HG02852 (cell line): ENCODE measurements around the gene SORCS2.

Source experiments
- ATAC-seq: cut with Tn5 transposase; IDR thresholded peaks from one replicate; pipeline ENCODE4 v1.9.1; 2021; ENCODE audit warnings: mild to moderate bottlenecking, moderate library complexity; ENCODE audit not compliant: unreplicated experiment

Gene SORCS2

DNA sequence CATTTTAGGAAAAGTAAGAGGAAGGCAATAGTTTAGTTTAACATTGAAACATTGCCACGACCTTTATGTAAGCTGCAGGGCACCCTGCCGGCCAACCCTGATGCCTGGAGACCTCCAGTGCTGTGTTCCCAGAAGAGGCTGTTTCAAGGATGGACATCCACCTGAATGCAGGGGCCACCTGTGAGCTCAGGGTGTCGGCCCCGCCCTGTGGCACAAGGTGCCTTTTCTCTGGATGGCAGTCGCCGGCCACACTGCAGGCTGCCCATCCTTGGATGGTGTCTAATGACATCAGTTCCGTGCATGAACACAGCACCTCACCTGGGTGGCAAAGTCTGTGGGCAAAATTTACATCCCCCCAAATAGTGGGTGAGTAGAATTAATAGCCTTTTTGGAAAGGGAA lies 567.3 kb downstream of the SORCS2 start:
- no peak for ATAC-seq

DNA sequence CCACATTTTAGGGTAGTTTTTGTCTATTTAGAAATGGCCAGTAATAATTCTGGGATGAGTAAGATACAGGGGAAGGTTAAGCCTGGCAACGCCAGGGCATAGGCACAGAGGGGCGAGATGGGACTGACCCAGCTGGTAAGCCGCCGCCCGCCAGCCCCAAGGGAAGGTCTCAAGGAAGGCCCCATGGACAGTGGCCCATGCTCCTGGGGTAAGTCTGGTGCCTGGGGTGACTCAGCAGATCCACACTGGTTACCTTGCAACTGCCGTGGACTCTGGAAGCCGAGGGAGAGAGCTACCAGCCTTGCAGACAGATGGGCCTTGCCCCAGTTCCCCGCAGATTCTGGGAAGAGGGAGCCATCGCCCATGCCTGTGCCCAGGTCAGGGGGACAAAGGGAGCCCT lies 567.9 kb downstream of the SORCS2 start:
- no peak for ATAC-seq

DNA sequence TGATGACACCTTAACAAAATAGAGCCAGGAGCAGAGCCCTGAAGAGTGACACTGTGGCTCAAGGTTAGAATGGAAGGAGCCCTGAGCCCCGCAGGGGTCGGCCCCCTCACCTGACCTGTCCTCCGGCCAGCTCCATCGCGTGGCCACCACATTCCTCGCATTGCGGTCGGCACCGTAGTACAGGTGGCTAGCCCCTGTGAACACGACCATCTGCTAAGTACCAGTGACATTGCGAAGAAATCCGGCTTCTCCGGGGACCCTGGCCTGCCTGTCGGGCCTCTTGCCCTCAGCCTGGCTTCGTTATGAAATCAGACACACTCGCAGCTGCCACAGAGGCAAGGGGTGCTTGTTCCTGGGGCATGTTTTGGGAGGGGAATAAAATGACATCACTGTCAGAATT lies 568.4 kb downstream of the SORCS2 start:
- no peak for ATAC-seq

DNA sequence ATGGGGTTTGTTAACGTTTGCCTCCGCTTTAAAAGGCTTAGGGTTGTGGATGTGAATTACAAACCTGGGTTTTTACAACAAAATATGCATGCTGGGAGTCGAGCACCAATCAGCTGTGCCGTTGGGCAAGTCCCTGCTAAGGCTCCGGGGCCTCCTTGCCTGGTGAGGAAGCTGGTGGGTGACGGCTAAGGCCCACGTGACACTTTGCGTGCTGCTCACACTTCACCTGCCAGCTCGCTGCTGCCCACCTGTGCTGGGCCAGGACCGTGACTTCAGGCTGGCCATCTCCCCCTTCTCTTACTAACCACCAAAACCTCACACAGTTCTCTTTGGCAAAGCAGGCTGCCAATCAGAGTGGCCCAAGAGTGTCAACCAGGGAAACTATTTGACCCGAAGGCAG lies 569.0 kb downstream of the SORCS2 start:
- no peak for ATAC-seq

DNA sequence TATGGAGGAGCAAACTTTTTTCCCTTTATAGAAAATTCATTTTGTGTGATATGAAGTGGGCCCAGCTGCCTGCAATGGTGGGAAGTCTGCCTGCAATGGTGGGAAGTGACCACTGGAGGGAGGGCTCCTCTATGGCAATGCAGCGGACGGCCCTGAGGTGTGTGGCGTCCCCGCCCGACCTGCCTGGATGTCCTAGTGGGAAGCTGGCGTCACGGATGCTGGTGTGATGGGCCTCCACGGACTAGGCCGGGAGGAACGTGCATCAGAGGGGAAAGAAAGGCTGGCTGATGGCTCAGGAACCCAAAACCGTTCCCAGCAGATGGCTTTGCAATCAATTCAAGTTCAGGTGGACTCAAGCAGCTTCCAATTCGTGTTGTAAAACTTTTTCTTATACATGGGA lies 569.4 kb downstream of the SORCS2 start:
- ATAC-seq, result peak; percentile 80

DNA sequence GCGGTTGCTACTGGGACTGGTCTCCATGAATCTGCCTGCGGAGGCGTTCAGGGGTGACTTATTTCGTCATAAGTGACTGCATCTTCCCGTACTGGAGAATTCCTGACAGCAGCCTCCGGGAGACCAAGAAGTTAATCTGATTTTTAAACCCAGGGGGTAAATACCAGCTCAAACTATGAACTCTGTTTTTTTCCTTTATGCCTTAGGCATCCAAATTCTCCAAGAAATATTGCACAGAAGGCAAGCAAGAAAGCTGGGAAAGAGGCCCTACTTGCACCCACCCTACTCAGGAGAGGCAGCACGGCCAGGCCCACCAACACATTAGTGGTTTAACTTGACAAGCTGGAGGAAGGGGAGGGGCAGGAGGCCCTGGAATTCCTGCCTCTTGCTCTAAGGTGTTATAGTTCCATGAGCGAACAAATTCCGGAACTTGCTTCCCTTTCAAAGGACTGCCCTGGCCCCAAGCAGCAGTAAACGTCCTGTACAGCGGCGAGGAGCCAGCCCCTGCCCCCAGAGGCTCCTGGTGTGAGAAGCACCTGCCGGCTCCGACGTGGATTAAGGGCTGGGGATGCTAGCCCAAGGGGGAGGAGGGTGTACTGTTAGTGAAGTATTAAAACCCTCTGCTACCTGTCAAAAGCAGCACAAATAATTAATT lies 570.2 kb downstream of the SORCS2 start:
- ATAC-seq, result no peak

DNA sequence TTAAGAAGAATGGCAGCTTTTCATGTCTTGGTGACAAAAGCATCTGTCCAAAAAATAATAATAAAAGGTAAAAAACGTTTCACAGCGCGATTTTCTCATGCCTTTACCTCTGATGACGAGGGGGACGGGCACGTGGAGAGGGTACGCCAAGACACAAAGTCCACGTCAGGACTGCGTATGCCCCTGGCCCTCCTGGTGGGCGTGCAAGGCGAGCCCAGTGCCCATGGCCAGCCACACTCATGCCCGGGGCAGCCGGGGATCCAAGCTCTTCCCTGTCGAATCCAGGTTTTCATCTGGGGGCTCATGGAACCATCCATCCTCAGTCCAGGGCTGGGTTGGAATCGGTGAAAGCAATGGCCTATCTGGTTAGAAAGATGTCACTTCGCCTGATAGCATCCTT lies 570.8 kb downstream of the SORCS2 start:
- no peak for ATAC-seq

DNA sequence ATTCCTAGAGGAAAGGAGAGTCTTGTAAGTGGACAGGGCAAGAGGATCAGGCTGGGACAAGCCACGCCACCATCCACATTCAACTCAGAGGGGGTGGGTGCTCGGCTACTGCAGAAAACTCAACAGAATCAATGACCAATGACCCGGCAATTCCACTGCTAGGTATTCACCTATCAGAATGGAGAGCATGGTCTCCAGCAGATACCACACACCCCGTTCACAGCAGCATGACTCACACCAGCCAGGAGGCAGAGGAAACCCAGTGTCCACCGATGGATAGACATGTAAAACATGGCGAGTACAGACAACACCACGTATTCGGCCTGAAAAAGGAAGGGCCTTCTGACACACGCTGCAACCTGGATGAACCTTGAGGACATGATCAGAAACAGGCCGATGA lies 571.5 kb downstream of the SORCS2 start:
- ATAC-seq, result no peak

DNA sequence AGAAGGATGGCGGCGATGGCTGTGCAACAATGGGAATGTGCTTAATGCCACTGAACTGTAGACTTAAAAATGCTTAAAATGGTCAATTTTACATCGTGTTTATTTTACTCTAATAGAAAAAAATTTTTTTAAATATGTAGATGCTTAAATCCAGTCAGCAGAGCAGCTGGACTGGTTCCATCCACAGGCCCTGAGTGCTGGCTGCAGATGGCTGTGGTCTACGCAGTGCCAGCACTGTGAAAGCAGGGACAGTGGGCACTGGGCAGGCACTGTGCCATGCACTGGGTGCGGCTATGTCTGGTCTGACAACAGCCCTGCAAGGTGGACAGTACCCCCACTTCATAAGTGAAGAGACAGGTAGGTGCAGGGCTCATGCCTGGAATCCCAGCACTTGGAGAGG lies 572.1 kb downstream of the SORCS2 start:
- ATAC-seq, result no peak

DNA sequence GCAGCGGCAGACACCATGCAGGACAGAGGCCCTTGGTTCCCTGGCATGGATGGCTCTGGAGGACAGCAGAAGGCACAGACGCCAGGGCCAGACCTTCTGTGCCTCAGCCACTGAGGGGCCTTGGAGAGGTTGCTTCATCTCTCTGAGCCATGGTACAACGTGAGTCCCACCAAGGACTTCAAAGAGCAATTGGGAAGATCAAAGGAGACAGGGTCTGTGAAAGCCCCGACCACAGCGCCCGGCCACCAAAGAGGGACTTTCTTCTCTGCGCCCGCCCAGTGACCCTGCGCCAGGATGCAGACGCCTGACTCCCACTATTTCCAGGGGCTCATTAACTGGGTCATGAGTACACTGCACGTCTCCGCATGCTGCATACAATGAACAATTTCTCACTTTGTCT lies 573.3 kb downstream of the SORCS2 start:
- ATAC-seq, result no peak

DNA sequence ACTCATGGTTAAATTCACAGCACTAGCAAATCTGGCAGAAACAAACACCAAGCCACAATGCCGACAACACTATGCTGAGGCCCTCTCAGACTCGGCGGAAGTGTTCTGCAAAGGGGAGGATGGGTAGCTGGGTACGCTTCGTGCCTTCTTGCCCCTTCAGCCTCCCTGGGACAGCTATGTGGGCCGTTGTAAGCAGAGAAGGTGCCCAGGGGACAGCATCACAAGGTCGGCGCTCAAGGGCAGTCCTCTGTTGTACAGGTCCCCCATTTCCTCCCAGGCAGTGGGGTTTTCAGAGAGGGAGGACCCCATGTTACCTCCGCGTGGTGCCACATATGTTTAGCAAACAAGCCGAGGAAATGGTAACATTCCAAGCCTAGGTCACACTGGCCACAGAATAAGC lies 573.7 kb downstream of the SORCS2 start:
- no peak for ATAC-seq

DNA sequence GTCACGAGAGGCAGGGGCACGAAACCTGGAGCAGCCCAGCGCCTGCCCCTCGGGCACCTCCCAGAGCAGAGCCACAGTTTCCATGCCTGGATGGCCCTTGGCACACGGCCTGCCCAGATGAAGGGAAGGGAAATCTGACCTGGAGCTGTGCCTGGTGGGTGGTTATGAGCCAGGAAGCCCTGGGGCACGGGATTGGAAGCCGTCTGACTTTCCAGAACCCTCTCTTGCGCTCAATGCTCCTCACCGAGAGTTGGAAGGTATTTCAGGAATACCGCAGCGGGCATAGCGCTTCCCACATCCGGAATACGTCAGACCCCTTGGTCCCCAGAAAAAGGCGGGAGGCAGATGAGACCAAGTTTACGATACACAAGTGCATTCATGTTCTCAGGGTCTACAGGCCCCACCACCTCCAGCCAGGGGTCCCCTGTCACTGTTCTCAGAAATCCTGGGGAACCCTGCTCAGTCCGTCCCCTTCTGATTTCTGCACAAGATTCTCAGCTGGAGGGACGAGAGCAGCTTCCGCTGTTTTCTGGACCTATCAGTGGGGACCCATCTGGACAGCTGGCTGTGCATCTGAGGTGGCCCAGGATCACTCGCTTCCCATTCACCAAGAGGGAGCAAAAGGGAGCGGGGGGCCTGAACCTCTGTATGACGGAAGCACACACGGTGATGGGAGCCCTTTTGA lies 574.5 kb downstream of the SORCS2 start:
- no peak for ATAC-seq

DNA sequence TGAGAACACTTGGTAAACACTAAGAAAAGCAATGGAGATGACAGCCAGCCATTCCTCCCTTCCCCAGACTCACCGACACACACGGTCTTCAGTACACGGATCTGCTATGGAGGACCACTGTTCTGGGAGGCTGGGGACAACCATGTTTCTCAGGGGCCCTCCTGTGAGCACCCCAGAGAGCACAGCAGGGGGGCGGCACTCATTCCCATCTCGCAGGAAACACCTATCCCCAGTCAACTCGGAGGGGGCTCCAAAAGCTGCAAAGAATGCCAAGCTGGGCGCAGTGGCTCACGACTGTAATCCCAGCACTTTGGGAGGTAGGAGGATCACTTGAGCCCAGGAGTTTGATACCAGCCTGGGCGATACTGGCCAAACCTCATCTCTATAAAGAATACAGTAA lies 575.2 kb downstream of the SORCS2 start:
- ATAC-seq, result no peak

DNA sequence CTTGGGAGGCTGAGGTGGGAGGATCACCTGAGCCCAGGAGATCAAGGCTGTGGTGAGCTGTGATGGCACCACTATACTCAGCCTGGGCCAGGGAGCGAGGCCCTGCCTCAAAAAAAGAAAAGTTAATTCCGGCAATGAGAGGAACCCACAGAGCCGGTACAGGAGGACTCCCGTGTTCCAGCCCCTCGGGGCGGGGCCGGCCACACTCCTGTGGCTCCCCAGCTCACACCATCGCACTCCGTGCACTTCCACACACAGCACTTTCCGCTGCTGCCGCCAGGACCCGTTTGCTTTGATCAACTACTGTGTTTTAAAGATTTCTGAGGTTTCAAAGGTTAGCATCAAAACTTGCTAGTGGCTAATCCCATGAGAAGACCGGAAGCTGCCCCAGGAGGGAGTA lies 575.6 kb downstream of the SORCS2 start:
- no peak for ATAC-seq

DNA sequence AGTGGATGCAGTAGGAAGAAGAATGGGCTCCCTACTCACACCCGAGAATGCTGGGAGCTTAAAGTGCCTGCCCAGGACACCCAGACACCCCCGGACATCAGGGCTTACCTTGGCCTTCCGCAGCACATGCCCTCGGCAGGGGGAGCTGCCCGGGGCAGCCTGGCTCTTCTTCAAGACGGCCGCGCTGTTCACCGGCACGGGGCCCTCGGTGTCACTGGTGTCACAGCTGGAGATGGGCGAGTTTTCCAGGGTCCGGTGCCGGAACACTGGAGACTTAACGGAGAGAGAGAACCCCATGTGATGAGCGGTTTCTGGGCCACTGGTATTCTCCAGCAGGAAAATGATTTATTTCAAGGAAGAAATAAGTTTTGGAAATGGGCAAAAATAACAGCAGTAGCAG lies 576.4 kb downstream of the SORCS2 start:
- ATAC-seq, result no peak

DNA sequence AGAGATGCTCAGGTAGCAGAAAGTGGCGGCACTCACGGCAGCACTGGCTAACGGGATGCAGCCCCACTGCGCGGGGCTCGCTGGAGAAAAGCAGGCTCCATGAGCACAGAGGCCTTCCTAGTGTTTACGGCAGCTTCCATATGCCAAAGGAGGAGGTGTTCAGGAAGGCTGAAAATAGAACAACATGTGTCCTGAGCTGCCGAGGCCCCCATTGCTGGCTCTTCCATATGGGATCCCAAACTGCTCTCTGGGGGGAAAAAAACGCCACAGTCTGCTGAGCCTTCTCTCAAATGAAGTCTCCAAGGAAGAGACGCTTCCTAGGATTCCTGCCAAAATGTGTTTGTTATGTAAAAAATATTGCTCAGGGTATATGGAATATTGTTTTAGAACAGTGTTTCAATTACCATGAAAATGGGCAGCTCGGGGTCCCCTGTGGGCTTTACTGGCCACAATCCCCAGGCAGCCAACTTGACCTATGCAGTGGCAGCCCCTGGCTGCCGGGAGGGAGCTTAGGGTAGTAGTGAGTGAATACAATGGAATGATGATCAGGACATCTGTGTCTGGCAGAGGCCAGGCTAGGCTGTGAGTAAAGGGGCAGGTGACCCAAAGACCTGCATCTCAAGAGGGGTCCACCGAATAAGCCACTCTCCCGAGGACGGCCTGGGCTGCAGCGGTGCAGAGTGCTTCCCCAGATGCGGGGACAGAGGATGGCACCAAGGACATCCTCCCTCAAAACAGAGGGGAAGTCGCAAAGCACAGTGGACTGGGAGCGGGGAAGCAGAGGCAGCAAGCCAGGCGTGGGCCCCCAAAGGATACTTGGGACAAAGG lies 577.3 kb downstream of the SORCS2 start:
- no peak for ATAC-seq

DNA sequence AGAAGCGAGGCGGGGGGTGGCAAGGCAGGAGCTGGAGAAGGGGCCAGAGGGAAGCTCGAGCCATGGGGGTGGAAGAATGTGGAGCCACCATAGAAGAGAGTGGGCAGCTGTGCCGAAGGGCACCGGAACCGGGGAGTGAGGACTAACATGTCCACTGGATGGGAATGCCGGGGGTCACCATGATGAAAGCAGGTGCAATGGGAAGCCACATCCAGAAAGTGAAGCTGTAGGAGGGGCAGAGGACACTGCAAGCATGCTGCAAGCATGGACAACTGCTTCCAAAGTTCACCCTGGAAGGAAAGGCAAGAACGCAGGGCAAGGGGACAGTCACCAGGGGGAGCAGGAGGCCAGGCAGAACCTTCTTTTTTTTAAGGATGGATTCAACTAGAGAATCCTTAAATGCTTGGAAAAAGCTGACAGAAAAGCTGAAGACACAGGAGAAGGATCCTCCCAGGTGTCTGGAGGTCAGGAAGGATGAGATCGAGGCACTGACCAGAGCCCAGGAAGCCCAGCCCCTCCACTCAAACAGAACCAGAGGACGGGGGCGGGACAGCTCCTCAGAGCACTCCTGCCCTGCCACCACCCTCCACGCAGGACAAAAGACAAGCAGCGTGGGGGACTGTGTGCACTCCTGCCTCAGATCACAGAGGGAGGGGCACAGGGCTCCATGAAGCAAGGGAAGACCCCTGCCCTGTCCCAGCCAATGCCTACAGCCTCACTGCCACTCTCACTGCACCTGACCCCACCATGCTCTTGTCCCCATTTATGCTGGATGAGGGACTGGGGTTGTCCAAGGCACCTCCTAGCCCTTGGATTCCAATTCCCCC lies 578.1 kb downstream of the SORCS2 start:
- no peak for ATAC-seq

DNA sequence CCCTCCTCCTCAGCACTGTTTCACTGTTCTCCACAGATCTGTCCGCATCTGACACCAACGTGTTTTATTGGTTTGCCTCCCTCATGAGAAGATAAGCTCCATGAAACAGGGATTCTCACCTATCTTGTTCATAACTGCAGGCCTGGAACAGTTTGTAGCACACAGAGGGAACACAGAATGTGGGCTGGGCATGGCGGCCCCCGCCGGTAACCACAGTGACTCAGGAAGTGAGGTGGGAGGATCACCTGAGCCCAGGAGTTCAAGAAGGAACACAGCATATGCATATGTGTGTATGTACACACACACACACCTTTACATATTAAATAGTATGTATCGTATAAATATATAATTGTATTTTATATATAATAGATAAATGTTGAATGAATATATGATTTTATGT lies 578.7 kb downstream of the SORCS2 start:
- no peak for ATAC-seq

DNA sequence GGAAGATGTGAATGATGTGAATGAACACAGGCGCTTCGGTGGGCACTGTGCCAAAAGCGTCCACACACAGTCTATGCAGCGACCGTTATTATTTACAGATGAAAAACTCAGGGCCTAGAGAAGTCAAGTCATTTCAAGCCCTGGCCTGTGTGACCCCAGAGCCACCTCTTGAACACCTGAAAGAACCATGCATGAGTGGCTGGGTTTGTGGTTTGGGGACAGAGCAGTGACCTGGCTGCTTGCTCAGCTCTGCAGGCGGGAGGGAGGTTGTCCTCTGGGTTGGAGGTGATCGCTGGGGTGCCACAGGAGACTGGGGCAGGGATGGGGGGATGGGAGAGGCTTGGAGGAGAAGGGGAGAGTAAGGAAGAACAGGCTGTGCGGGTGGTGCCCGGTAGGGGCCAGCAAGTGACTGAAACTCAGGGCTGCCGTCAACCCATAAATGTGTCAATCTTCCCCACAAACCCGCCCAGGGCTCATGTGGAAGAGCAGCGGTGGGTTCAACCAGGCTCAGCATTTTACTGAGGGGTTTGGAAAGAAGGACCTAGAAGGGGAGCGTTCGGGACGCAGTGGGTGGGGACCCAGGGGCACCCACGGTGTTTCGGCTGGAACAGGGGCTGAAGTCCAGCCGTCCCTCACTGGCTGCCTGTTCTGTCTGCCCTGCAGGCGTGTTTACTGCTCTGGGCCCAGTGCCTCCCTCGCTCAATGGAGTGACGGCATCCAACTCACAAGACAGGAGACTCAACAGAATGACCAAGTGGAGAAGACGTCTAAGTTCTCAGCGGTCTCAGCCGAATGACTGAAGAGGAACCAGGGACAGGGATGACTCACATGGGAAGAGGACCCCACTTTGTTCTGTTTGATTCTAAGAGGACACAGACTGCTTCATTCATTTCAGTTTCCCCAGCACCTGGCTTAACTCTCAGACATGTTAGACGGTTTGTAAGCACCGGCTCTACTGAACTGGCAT lies 579.5 kb downstream of the SORCS2 start:
- peak; percentile 93 for ATAC-seq
